CD4-positive, alpha-beta T cell (primary cell): ENCODE measurements around the gene ORAI3. TPM values are rescaled to one million over a fixed set of nuclear protein-coding genes. Genes with fewer than 3 reads are reported as not detected.

Source experiments
- ATAC-seq: fragments of 200-7000 bp; cut with Tn5 transposase; one replicate; pipeline ENCODE4 v1.10.0; 2022; ENCODE audit warnings: mild to moderate bottlenecking; ENCODE audit not compliant: poor library complexity
- CTCF ChIA-PET: fragments of 350-600 bp; sonication (Branson Sonifier 250); formaldehyde crosslinking; loops from one replicate; lab custom pipeline; 2021; ENCODE audit warnings: antibody characterized with exemption, inconsistent platforms; lab: Charles Lee
- POLR2A ChIA-PET: fragments of 350-600 bp; sonication (Branson Sonifier 250); formaldehyde crosslinking; loops from one replicate; lab custom pipeline; 2021; ENCODE audit warnings: antibody characterized with exemption, inconsistent platforms; lab: Charles Lee
- DNase-seq, 14 experiments: peaks; one replicate each; pipeline ENCODE4 v3.0.0-alpha.2; 2013 to 2020; ENCODE audit warnings: mixed read lengths in 2 of 14
- H3K27ac ChIP-seq, 2 donors: one replicate each; pipeline versions ENCODE4 v1.5.1 to v1.7.0; 2013; ENCODE audit warnings: low read length in 2 of 2, low read depth in 1 of 2, mild to moderate bottlenecking in 1 of 2
- H3K27me3 ChIP-seq, 2 experiments: 1 replicate in 1 of 2; 2 replicates in 1 of 2; pipeline versions ENCODE4 v1.6.1 to v1.7.0; 2013; ENCODE audit warnings: low read length in 2 of 2, control low read depth in 1 of 2, mild to moderate bottlenecking in 1 of 2, moderate library complexity in 1 of 2; ENCODE audit not compliant: insufficient read depth in 2 of 2, control insufficient read depth in 1 of 2
- H3K36me3 ChIP-seq: one replicate; pipeline ENCODE4 v1.6.1; 2013; ENCODE audit warnings: low read length, control low read depth; ENCODE audit not compliant: insufficient read depth
- H3K4me1 ChIP-seq: one replicate; pipeline ENCODE4 v1.6.1; 2013; ENCODE audit warnings: low read length, control low read depth; ENCODE audit not compliant: insufficient read depth
- H3K4me3 ChIP-seq: one replicate; pipeline ENCODE4 v1.5.1; 2013; ENCODE audit warnings: mild to moderate bottlenecking, low read length, moderate library complexity
- H3K9me3 ChIP-seq, 2 experiments: 1 replicate in 1 of 2; 2 replicates in 1 of 2; pipeline versions ENCODE4 v1.6.1 to v1.7.0; 2013; ENCODE audit warnings: low read length in 2 of 2, mild to moderate bottlenecking in 2 of 2, control low read depth in 1 of 2, moderate library complexity in 1 of 2; ENCODE audit not compliant: control insufficient read depth in 1 of 2, insufficient read depth in 1 of 2
- H3K27ac Mint-ChIP-seq: one replicate; pipeline ENCODE4 v1.8.0; 2020; ENCODE audit warnings: mixed read lengths
- H3K27me3 Mint-ChIP-seq: one replicate; pipeline ENCODE4 v1.8.0; 2021; ENCODE audit warnings: mixed read lengths
- H3K36me3 Mint-ChIP-seq: one replicate; pipeline ENCODE4 v1.8.0; 2021; ENCODE audit warnings: low read depth, mixed read lengths
- H3K4me1 Mint-ChIP-seq: one replicate; pipeline ENCODE4 v1.8.0; 2021; ENCODE audit warnings: low read depth, mixed read lengths
- H3K4me3 Mint-ChIP-seq: one replicate; pipeline ENCODE4 v1.8.0; 2020; ENCODE audit warnings: mild to moderate bottlenecking, mixed read lengths
- H3K9me3 Mint-ChIP-seq: one replicate; pipeline ENCODE4 v1.8.0; 2020; ENCODE audit warnings: mixed read lengths
- intact Hi-C, 2 experiments: fragments of 100-400 bp; cut with DNase I in 1 of 2; cut with micrococcal nuclease in 1 of 2; formaldehyde crosslinking; loops; one replicate each; pipeline versions ENCODE4 v1.15.1 to v1.9.0; 2023 to 2025; cut with DNase I, micrococcal nuclease
- total RNA-seq, 174 experiments: library from RNA in 2 of 174; stranded (reverse) in 2 of 174; gene quantifications; one replicate each; pipeline ENCODE4 v1.2.3 and lab custom pipeline; 2021 to 2026
- TF ChIP-seq, protein P1 (sequence below): fragments of 200-600 bp; IDR thresholded peaks from one replicate; pipeline ENCODE4 v1.8.0; 2022; ENCODE audit warnings: antibody characterized with exemption, mild to moderate bottlenecking

The ORAI3 gene
- total RNA-seq, 2 experiments from 2014 or later: 3.0 to 4.5 TPM

GRCh38 chr16:30914830-30915229 is 34.0 kb upstream of the ORAI3 start:
- CTCF ChIA-PET: no interaction called here
- H3K27ac Mint-ChIP-seq: no peak overlapping the region
- H3K27me3 Mint-ChIP-seq: no peaks in the 10 kb centered on the region

GRCh38 chr16:30918614-30919013 is 30.3 kb upstream of the ORAI3 start:
- Histone ChIP-seq H3K9me3 (no peaks in the 10 kb centered on the region), H3K27me3 (no peaks in the 10 kb centered on the region), H3K4me1 (peaks cover 11% of the 10 kb centered on the region), H3K4me3 (no peak overlapping the region), H3K27ac (no peak overlapping the region), H3K36me3 (no peaks in the 10 kb centered on the region)
- no peak overlapping the region for H3K4me3 Mint-ChIP-seq
- POLR2A ChIA-PET: interaction anchor here (1.3 kb wide), 1 partner anchor 74 kb away, joined by 3 read pairs; no protein-coding TSS in a partner anchor
- no peak overlapping the region for H3K27ac Mint-ChIP-seq
- CTCF ChIA-PET: interaction anchor here (1.2 kb wide), 1 partner anchor 74 kb away, joined by 5 read pairs; no protein-coding TSS in a partner anchor
- H3K4me1 Mint-ChIP-seq: peaks cover 10% of the 10 kb centered on the region
- no peak for DNase-seq
- H3K9me3 Mint-ChIP-seq: no peaks in the 10 kb centered on the region
- TF ChIP-seq, protein P1, sequence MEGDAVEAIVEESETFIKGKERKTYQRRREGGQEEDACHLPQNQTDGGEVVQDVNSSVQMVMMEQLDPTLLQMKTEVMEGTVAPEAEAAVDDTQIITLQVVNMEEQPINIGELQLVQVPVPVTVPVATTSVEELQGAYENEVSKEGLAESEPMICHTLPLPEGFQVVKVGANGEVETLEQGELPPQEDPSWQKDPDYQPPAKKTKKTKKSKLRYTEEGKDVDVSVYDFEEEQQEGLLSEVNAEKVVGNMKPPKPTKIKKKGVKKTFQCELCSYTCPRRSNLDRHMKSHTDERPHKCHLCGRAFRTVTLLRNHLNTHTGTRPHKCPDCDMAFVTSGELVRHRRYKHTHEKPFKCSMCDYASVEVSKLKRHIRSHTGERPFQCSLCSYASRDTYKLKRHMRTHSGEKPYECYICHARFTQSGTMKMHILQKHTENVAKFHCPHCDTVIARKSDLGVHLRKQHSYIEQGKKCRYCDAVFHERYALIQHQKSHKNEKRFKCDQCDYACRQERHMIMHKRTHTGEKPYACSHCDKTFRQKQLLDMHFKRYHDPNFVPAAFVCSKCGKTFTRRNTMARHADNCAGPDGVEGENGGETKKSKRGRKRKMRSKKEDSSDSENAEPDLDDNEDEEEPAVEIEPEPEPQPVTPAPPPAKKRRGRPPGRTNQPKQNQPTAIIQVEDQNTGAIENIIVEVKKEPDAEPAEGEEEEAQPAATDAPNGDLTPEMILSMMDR: no peak
- H3K27me3 Mint-ChIP-seq: no peaks in the 10 kb centered on the region
- intact Hi-C loops: no loop called here
- H3K36me3 Mint-ChIP-seq: peaks cover 7% of the 10 kb centered on the region
- no peak for ATAC-seq

More at GRCh38 chr16:30914830-30915229, 34.0 kb upstream of the ORAI3 start:
- intact Hi-C loops: no loop called here
- no peaks in the 10 kb centered on the region for H3K9me3 Mint-ChIP-seq
- Histone ChIP-seq H3K27me3 (no peaks in the 10 kb centered on the region), H3K4me3 (no peak overlapping the region), H3K27ac (no peak overlapping the region), H3K36me3 (no peaks in the 10 kb centered on the region), H3K9me3 (no peaks in the 10 kb centered on the region), H3K4me1 (no peaks in the 10 kb centered on the region)
- ATAC-seq (no peak), DNase-seq (no peak)
- POLR2A ChIA-PET: no interaction called here
- no peaks in the 10 kb centered on the region for H3K4me1 Mint-ChIP-seq
- no peaks in the 10 kb centered on the region for H3K36me3 Mint-ChIP-seq
- TF ChIP-seq, protein P1: no peak
- H3K4me3 Mint-ChIP-seq: no peak overlapping the region

DNA sequence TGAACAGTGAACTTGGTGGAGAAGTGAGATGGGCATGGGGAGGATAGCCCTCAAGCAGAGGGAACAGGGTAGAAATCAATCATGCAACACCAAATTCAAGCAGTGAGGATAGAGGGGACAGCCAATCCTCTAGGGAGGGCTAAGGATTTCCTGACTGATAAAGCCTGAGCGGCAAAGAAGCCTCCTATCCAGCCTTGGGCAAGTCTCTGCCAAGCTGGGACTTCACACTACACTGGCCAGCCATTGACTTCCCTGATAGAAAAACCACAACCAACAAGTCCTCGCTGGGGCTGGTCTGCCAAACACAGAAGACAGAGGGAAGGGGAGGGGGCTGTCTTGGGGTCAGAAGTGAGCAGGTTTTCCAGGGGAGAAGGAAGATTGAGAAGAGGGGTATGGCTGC is 28.0 kb upstream of the ORAI3 start:
- ChIA-PET CTCF (interaction anchor here (1.9 to 2.6 kb wide), 2 partner anchors 19 to 76 kb away, joined by 5 to 14 read pairs; no protein-coding TSS in a partner anchor), POLR2A (interaction anchor here (1.4 kb wide), 1 partner anchor 19 kb away, joined by 3 read pairs; no protein-coding TSS in a partner anchor)
- Mint-ChIP-seq H3K27ac (no peak overlapping the region), H3K36me3 (peaks cover 7% of the 10 kb centered on the region), H3K4me1 (peaks cover 15% of the 10 kb centered on the region), H3K27me3 (no peaks in the 10 kb centered on the region), H3K9me3 (no peaks in the 10 kb centered on the region), H3K4me3 (peak overlapping the region; percentile 99)
- H3K4me1 ChIP-seq: peaks cover 23% of the 10 kb centered on the region
- no peak overlapping the region for H3K4me3 ChIP-seq
- no peaks in the 10 kb centered on the region for H3K27me3 ChIP-seq
- ATAC-seq (no peak), DNase-seq (no peak)
- no peak overlapping the region for H3K27ac ChIP-seq
- intact Hi-C loops: loop anchor here (1.0 to 10.0 kb wide), 7 partner anchors 18 to 926 kb away; partner anchors contain the start of genes HIRIP3 (in 1 of the 2), INO80E (in 1 of the 2), MYL11 (in 1 of the 2) and PHKG2 (in 1 of the 2)
- no peaks in the 10 kb centered on the region for H3K36me3 ChIP-seq
- H3K9me3 ChIP-seq: no peaks in the 10 kb centered on the region
- TF ChIP-seq, protein P1: no peak
